Measurements from ENCODE around the gene MT1G.
A peak's percentile ranks its signal among the peaks of the same experiment; 100 is the strongest.
"Not testable (repeated sequence)": the region's sequence is repeated elsewhere in the genome, so short reads cannot be mapped to it uniquely, and the experiment has no call there.

Gene MT1G

DNA sequence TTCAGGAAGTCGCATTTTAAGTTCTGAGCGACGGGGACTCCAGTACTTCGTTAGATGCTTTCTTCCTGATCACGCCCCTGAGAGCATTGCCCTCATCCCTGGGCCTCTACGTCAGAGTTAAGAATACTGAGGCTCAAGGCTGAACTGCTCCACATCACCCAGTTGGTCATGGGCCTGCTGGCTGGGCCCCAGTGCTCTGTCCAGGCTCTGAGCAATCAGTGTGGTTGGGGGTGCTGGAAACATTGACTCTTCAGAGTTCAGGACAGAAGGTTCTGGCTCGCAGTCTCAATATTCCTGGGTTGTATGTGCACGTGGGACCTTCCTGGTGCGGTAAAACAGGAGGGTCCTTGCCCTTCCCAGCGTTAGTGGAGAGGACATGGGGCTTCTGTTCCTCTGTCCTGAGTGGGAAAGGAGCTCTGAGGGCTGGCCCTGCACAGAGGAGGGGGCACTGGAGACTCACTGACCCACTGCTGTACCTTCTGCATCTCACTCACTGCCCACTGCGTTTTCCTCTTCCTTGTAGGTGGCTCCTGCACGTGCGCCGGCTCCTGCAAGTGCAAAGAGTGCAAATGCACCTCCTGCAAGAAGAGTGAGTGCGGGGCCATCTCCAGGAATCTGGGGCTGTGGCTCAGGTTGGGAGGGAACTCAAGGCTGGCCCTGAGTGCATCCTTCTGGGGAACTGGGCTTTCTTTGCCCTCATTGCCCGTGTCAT is 41.8 kb downstream of the MT1G start:
- in situ Hi-C loops (cut with HindIII; ENCODE audit: low sequenced_read_pairs) = no loop called here
- peak; percentile 86 for DNase-seq (ENCODE audit: low read depth, low spot score)
- H3K4me3 ChIP-seq (ENCODE audit: low read depth, low read length) = peak overlapping the region; percentile 59
- TF ChIP-seq, protein P1, sequence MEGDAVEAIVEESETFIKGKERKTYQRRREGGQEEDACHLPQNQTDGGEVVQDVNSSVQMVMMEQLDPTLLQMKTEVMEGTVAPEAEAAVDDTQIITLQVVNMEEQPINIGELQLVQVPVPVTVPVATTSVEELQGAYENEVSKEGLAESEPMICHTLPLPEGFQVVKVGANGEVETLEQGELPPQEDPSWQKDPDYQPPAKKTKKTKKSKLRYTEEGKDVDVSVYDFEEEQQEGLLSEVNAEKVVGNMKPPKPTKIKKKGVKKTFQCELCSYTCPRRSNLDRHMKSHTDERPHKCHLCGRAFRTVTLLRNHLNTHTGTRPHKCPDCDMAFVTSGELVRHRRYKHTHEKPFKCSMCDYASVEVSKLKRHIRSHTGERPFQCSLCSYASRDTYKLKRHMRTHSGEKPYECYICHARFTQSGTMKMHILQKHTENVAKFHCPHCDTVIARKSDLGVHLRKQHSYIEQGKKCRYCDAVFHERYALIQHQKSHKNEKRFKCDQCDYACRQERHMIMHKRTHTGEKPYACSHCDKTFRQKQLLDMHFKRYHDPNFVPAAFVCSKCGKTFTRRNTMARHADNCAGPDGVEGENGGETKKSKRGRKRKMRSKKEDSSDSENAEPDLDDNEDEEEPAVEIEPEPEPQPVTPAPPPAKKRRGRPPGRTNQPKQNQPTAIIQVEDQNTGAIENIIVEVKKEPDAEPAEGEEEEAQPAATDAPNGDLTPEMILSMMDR (IDR thresholded peaks at IDR 0.05; ENCODE audit: low read depth, low read length) = no peak

- in situ Hi-C loops (cut with HindIII; ENCODE audit: low sequenced_read_pairs) = no loop called here
- peak within 1 kb of the TSS; percentile 59 for H3K4me3 ChIP-seq (ENCODE audit: low read depth, low read length)
- TF ChIP-seq, protein P1 (IDR thresholded peaks at IDR 0.05; ENCODE audit: low read depth, low read length) = no peak
- DNase-seq (ENCODE audit: low read depth, low spot score) = peak; percentile 80
These were observed 42.5 kb downstream of the MT1G start, which contains the start of gene MT1E for GRCh38 chr16:56625140-56625942. MT1E (plus strand) TSS chr16:56625781; CDS start chr16:56625852, 71 bp downstream.

DNA sequence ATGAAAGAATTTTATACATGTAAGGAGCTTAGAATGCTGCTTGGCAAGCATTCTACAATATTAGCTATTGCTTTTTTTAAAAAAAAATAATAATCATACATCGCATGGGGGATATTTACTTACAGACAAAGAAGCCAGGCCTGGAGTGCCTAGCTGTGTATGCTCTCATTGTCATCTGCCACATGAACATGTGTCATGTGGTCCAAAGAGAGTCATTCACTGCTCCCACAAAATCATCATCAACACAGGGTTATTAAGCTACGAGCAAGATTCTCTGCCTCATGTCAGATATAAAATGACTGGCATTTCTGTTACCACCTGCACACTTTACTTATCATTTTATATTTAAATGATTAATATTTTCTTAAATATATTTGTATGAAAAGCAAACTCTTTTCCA is 44.2 kb downstream of the MT1G start:
- TF ChIP-seq, protein P1 (IDR thresholded peaks at IDR 0.05; ENCODE audit: low read depth, low read length) = no peak
- in situ Hi-C loops (cut with HindIII; ENCODE audit: low sequenced_read_pairs) = no loop called here
- no peak for DNase-seq (ENCODE audit: low read depth, low spot score)
- no peak overlapping the region for H3K4me3 ChIP-seq (ENCODE audit: low read depth, low read length)

- in situ Hi-C loops (cut with HindIII; ENCODE audit: low sequenced_read_pairs); DNase-seq (ENCODE audit: low read depth, low spot score); H3K4me3 ChIP-seq (ENCODE audit: low read depth, low read length): not testable (repeated sequence)
These were observed 44.7 kb downstream of the MT1G start for GRCh38 chr16:56623184-56623583.

DNA sequence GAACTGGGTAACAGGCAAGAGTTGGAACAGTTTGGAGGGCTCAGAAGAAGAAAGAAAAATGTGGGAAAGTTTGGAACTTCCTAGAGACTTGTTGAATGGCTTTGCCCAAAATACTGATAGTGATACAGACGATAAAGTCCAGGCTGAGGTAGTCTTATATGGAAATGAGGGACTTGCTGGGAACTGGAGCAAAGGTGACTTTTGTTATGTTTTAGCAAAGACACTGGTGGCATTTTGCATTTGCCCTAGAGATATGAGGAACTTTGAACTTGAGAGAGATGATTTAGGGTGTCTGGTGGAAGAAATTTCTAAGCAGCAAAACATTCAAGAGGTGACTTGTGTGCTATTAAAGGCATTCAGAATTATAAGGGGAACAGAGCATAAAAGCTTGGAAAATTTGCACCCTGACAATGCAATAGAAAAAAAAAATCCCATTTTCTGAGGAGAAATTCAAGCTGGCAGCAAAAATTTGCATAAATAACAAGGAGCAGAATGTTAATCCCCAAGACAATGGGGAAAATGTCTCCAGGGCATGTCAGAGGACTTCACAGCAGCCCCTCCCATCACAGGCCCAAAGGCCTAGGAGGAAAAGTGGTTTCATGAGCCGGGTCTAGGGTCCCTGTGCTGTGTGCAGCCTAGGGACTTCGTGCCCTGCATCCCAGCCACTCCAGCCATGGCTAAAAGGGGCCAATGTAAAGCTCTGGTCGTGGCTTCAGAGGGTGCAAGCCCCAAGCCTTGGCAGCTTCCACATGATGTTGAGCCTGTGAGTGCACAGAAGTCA is 46.0 kb downstream of the MT1G start:
- H3K4me3 ChIP-seq (ENCODE audit: low read depth, low read length); in situ Hi-C loops (cut with HindIII; ENCODE audit: low sequenced_read_pairs); DNase-seq (ENCODE audit: low read depth, low spot score): not testable (repeated sequence)

GRCh38 chr16:56620339-56620897 is 47.4 kb downstream of the MT1G start:
- in situ Hi-C loops (cut with HindIII; ENCODE audit: low sequenced_read_pairs) = no loop called here
- TF ChIP-seq, protein P1 (IDR thresholded peaks at IDR 0.05; ENCODE audit: low read depth, low read length) = no peak
- no peak overlapping the region for H3K4me3 ChIP-seq (ENCODE audit: low read depth, low read length)
- no peak for DNase-seq (ENCODE audit: low read depth, low spot score)

GRCh38 chr16:56618138-56618537 is 49.7 kb downstream of the MT1G start:
- DNase-seq (ENCODE audit: low read depth, low spot score) = no peak
- H3K4me3 ChIP-seq (ENCODE audit: low read depth, low read length) = no peak overlapping the region
- in situ Hi-C loops (cut with HindIII; ENCODE audit: low sequenced_read_pairs) = no loop called here
- TF ChIP-seq, protein P1 (IDR thresholded peaks at IDR 0.05; ENCODE audit: low read depth, low read length) = no peak
